GM10266 (cell line): ENCODE data around the gene CEP85.
"Not testable (repeated sequence)": the region's sequence is repeated elsewhere in the genome, so short reads cannot be mapped to it uniquely, and the experiment has no call there.

Experiments
- DNase-seq: peaks from one replicate; pipeline ENCODE4 v3.0.0; 2012; ENCODE audit errors: extremely low spot score
- TF ChIP-seq, protein P1 (sequence below): IDR thresholded peaks from 2 replicates; pipeline ENCODE4 v1.5.1; 2012; ENCODE audit warnings: mild to moderate bottlenecking, low read depth; ENCODE audit not compliant: control insufficient read depth, insufficient read depth; ENCODE audit errors: missing control alignments

Gene CEP85

DNA sequence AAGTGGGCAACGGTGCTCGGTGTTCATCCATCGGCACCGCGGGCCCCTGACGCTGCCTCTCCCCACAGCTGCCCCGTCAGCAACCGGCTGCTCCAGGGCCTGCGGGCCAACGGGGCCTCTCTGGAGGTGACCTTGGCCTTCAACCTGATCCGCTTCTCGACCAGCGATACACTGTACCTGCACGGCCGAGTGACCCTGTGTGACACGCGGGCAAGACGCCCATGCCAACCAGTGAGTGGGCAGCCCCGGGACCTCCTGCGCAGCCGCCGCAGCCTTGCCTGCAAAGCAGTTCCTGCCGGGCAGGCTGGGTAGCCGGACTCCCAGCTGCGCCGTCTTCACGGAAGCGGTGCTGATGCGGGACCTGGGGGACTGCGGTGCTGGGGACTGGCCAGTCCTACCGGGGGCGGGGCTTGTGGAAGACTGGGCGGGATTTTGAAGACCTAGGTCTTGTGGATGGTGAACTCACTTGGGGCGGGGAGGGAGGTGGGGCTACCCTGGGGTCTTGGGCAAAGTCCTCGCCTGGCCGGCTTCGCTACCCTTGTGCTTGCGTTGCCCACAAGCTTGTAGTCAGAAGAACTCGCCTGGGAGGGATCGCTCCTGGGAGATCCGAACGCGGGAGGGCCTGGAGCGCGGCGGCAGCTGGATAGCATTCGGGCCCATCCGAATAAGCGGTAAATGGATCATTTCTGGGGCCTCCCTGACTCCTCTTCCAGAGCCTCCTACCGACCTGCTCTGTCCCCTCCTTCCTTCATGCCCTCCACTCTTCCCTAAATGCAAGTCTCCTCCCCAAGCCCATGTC is 8.8 kb upstream of the CEP85 start:
- TF ChIP-seq, protein P1, sequence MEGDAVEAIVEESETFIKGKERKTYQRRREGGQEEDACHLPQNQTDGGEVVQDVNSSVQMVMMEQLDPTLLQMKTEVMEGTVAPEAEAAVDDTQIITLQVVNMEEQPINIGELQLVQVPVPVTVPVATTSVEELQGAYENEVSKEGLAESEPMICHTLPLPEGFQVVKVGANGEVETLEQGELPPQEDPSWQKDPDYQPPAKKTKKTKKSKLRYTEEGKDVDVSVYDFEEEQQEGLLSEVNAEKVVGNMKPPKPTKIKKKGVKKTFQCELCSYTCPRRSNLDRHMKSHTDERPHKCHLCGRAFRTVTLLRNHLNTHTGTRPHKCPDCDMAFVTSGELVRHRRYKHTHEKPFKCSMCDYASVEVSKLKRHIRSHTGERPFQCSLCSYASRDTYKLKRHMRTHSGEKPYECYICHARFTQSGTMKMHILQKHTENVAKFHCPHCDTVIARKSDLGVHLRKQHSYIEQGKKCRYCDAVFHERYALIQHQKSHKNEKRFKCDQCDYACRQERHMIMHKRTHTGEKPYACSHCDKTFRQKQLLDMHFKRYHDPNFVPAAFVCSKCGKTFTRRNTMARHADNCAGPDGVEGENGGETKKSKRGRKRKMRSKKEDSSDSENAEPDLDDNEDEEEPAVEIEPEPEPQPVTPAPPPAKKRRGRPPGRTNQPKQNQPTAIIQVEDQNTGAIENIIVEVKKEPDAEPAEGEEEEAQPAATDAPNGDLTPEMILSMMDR = no peak
- DNase-seq = peak; percentile 32

DNA sequence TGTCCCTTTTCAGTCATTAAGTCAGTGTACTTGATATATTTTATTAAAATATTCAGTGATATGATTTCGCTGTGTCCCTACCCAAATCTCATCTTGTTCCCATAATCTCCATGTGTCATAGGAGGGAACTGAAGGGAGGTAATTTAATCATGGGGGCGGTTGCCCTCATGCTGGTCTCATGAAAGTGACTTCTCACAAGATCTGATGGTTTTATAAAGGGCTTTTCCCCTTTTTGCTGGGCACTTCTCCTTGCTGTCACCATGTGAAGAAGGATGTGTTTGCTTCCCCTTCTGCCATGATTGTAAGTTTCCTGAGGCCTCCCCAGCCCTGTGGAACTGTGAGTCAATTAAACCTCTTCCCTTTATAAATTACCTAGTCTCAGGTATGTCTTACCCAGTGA is 3.3 kb upstream of the CEP85 start:
- DNase-seq = not testable (repeated sequence)

DNA sequence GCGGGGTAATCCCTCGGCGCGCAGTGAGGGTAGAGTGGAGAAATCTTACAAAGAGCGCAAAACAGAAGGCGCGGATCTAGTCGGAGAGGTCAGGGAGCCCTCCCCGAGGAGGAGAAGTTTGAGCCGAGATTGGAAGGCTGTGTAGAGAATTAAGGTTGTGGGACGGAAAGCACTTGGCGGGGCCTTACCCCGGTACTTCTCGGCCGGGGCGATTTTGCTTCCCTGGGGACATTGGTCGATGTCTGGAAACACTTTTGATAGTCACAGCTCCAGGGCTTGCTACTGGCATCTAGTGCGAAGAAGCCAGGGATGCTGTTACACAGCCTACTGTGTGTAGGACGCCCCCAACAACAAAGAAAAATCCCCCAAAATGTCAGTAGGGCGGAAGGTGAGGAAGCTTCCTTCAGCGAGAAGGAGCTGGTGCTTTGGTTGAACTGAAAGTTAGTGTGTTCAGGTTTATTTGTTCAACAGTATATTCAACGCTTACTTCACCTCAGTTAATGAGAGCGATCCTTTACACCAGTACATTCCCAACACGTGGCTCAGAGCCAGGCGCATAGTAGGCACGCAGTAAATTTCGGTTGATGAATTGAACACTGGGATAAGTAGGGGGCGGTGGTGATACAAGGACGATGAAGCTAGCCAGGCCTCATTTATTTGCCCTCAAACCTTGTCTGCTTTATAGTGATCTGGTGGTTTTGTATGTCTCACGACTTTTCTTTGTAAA is 807 bp downstream of the CEP85 start:
- DNase-seq = peak; percentile 26
- TF ChIP-seq, protein P1 = peak; percentile 28

DNA sequence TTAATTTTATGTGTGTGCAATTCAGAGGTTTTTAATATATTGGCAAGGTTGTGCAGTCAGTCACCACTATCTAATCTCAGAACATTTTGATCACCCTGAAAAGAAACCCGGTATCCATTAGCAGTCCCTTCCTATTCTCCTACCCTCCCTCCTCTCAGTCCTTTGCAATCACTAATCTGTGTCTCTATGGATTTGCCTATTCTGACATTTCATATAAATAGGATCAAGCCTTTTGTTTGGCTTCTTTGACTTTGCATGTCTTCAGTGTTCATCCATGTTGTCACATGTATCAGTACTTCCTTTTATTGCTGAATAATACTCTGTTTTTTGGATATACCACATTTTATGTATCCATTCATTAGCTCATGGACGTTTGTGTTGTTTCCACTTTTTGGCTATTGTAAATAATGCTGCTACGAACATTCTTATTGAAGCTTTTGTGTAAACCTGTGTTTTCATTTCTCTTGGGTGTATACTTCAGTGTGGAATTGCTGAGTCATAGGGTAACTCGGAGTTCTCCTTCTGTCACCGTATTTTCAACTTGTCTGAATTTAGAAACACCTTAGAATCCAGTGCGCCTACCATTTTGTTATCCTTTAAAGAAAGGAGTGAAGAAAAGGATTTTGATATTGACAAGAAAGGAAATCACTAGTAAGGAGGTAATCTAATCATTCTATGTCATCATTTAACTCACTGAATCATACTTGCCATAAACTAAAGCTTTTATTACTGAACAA is 3.4 kb downstream of the CEP85 start:
- TF ChIP-seq, protein P1 = no peak
- DNase-seq = no peak

DNA sequence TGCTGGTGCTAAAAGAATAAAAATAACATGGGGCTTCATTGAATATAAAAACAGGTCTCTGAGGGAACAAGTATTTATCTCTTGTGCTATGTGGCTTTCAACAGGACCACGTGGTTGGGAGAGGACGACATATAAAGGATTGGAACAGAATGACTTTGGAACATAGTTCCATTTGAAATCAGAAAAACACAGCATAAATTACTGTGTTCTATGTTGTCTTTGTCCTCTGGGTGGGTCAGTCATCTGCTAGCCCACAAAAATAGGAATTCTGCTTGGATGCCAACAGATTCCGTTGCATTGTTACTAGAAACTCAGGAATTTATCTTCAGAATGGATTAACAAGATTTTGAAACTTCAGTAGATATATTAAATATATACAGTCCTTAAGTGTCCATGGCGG is 5.9 kb downstream of the CEP85 start:
- no peak for DNase-seq
- TF ChIP-seq, protein P1 = no peak

DNA sequence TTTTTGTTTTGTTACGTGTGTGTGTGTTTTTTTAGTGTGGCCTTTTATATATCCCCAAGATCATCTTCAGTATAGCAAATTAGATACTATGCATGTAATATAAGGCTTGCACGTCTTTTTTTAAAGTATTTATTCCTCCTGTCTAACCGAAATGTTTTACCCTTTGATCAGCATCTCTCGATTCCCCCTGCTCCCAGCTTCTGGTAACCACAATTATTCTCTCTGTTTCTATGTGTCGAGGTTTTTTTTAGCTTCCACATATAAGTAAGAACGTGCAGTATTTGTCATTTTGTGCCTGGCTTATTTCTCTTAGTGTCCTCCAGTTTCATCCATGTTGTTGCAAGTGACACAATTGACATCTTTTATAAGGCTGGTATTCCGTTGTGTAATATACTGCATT is 18.7 kb downstream of the CEP85 start:
- DNase-seq = no peak
- TF ChIP-seq, protein P1 = no peak

DNA sequence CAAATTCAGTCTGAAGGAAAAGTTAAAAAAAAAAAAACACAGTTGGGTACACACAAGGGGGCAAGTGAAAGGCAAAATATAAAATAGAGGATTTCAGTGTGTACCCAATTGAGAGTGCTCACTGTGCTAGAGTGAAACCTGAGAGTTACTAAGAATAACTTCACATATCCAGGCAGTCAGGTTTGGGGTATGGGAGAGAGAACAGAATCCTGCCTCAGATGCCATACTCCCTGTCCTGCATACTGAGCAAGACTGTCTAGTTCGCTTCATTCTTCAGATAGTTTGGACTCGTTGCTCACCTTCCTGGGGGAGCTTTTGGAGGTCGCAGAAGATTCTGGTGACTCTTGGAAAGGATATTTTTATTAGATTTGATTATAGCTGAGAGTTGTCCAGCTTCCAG is 20.4 kb downstream of the CEP85 start:
- TF ChIP-seq, protein P1 = no peak
- DNase-seq = no peak
